Activated naive CD4-positive, alpha-beta T cell treated with anti-CD3 and anti-CD28 coated beads, Interleukin-2, amount 50 U/mL, for 72 hours (primary cell): ENCODE data around the gene PIM3. TPM values are rescaled to one million over a fixed set of nuclear protein-coding genes. Genes with fewer than 3 reads are reported as not detected.

ENCODE experiments used
- ATAC-seq, 2 donors: fragments of 150-1000 bp; cut with Tn5 transposase; 2 replicates each; pipeline ENCODE4 v1.10.0; 2021; ENCODE audit warnings: mild to moderate bottlenecking in 2 of 2, moderate library complexity in 2 of 2
- DNase-seq, 2 donors: peaks; one replicate each; pipeline ENCODE4 v3.0.0; 2021 to 2022; ENCODE audit warnings: low spot score in 2 of 2
- H3K27ac Mint-ChIP-seq, 2 donors: one replicate each; pipeline ENCODE4 v1.8.0; 2022; ENCODE audit warnings: mild to moderate bottlenecking in 2 of 2, mixed read lengths in 2 of 2
- H3K36me3 Mint-ChIP-seq, 2 donors: one replicate each; pipeline ENCODE4 v1.8.0; 2022; ENCODE audit warnings: mixed read lengths in 2 of 2
- H3K9me3 Mint-ChIP-seq, 2 donors: one replicate each; pipeline ENCODE4 v1.8.0; 2022; ENCODE audit warnings: mixed read lengths in 2 of 2
- total RNA-seq, 2 donors: library from RNA; stranded (reverse); gene quantifications; one replicate each; pipeline ENCODE4 v1.2.3, GENCODE V29; 2022

PIM3 gene
- total RNA-seq, 2 donors from 2014 or later: 77.2 to 522 TPM

DNA sequence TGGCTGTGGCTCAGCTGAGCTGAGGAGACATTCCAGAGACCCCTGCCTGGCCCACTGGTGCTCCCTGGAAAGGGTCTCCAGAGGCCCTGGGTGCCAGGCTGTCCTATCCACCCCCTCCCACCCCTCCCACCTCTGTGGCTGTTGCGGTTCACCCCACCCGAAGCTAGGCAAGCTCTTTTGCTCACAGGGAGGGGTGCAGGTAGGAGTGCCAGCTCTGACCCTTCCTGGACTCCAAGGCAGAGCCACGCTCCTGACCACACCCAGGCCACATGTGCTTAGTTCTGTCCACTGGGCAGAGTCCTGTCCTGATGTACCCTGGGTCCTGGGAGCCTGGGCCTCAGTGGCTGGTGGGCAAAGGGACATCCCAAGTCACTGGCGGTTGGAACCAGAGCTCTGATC lies 35.5 kb downstream of the PIM3 start:
- H3K9me3 Mint-ChIP-seq: peaks cover 2 to 11% of the 10 kb centered on the region in 2 donors
- peak in 1 of 2 donors; percentile 1 for DNase-seq
- ATAC-seq: no peak
- H3K27ac Mint-ChIP-seq: no peak overlapping the region
- peaks cover 0 to 5% of the 10 kb centered on the region in 2 donors for H3K36me3 Mint-ChIP-seq

GRCh38 chr22:49996518-49997250 lies 36.1 kb downstream of the PIM3 start:
- DNase-seq (peak; percentile 2 to 51), ATAC-seq (no peak)
- H3K27ac Mint-ChIP-seq: no peak overlapping the region
- H3K9me3 Mint-ChIP-seq: peaks cover 0 to 5% of the 10 kb centered on the region in 2 donors
- H3K36me3 Mint-ChIP-seq: peaks cover 0 to 4% of the 10 kb centered on the region in 2 donors

DNA sequence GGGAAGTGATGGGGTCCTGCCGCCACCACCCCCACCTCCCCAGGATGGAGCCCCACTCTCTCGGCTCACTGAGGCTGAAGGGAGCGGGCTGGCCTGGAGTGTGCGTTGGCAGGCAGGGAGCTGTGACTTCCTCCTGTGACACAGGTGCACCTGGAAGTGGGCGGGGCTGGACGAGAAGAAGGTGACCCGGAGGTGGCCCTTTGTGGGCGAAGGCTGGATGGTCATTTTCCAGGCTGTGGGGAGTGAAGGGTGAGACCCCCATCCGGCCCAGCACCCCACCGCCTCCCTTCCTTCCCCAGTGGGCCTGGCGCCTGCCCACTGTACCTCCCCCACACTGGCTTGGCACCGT lies 36.7 kb downstream of the PIM3 start:
- Mint-ChIP-seq H3K36me3 (no peaks in the 10 kb centered on the region), H3K9me3 (no peaks in the 10 kb centered on the region), H3K27ac (no peak overlapping the region)
- no peak for ATAC-seq
- peak in 1 of 2 donors; percentile 43 for DNase-seq

DNA sequence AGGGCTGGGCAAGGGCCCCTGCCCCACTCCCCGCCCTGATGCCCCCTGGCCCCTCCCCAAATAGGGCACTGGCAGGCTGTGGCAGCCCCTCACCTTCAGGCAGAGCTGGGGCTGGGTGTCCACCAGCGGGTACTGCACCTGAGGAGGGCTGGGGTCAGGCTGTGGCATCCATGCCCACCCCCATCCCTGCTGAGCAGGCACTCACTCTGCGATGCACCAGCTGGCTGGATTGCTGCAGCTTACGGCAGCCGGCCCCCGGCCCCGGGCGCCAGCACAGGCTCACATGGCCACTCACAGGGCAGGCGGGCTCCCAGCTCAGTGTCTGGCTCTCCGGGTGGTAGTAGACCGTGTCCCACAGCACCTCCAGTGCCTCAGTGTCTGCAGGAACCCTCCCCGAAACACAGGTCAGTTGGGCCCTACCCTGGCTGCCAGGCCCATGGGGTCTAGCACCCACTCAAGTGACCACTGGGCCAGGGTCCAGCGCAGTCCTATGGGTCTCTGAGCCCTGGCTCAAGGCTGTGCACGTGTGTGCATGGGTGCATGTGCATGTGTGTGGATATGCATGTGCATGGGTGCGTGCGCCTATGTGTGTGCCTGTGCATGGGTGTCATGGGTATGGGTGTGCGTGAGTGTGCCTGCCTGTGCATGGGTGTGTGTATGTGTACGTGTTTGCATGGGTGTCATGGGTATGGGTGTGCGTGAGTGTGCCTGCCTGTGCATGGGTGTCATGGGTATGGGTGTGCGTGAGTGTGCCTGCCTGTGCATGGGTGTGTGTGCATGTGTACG lies 37.6 kb downstream of the PIM3 start:
- DNase-seq (peak in 1 of 2 donors; percentile 53), ATAC-seq (no peak)
- Mint-ChIP-seq H3K9me3 (no peaks in the 10 kb centered on the region), H3K27ac (no peak overlapping the region), H3K36me3 (no peaks in the 10 kb centered on the region)

DNA sequence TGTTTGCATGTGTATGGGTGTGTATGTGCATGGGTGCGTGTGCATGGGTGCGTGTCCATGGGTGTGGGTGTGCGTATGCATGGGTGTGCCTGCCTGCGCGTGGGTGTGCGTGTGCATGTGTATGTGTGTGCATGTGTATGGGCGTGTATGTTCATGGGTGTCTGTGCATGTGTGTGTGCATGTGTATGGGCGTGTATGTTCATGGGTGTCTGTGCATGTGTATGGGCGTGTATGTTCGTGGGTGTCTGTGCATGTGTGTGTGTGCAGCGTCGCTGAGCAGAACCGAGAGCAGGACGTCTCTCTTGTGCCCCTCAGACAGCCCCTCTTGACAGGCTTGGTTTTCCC lies 38.1 kb downstream of the PIM3 start:
- no peaks in the 10 kb centered on the region for H3K9me3 Mint-ChIP-seq
- no peaks in the 10 kb centered on the region for H3K36me3 Mint-ChIP-seq
- ATAC-seq (no peak), DNase-seq (no peak)
- no peak overlapping the region for H3K27ac Mint-ChIP-seq

- Mint-ChIP-seq H3K9me3 (no peaks in the 10 kb centered on the region), H3K36me3 (no peaks in the 10 kb centered on the region), H3K27ac (no peak overlapping the region)
- ATAC-seq (peak; percentile 5 to 45), DNase-seq (no peak)
These were observed 38.7 kb downstream of the PIM3 start for GRCh38 chr22:49999063-49999945.

DNA sequence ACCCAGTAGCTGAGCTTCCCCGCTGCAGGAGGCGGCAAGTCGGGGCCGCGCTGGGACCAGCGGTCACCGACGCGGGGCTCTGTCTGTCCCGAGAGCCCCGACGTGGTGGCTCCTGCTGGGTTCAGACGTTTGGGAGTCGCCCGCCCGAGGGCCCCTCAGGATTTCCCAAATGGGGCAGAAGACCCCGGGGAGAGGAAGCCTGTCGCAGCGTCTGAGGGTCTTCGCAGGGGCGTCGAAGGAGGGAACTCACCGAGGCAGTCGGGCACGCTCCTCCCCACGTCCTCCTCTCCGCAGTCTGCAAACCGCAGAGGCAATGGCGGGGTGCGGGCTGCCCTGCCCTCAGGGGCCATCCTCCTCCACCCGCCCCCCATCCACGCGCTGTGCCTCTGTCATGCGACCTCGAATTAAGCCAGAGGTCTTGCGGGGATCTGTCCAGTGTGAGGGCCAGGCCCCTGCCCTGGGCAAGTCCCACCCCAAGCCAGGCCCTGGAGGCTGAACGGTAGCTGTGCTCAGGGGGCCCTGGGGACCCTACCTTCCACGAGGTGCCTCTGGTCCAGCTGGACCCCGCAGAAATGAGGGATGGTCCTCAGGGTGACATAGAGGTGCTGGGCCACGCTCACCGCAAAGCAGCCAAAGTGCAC lies 39.5 kb downstream of the PIM3 start:
- DNase-seq (no peak), ATAC-seq (no peak)
- Mint-ChIP-seq H3K36me3 (no peaks in the 10 kb centered on the region), H3K27ac (no peak overlapping the region), H3K9me3 (no peaks in the 10 kb centered on the region)

GRCh38 chr22:50000587-50001387 lies 40.2 kb downstream of the PIM3 start:
- no peak for ATAC-seq
- DNase-seq: no peak
- Mint-ChIP-seq H3K36me3 (no peaks in the 10 kb centered on the region), H3K27ac (peak overlapping the region in 1 of 2 donors; percentile 63), H3K9me3 (no peaks in the 10 kb centered on the region)

DNA sequence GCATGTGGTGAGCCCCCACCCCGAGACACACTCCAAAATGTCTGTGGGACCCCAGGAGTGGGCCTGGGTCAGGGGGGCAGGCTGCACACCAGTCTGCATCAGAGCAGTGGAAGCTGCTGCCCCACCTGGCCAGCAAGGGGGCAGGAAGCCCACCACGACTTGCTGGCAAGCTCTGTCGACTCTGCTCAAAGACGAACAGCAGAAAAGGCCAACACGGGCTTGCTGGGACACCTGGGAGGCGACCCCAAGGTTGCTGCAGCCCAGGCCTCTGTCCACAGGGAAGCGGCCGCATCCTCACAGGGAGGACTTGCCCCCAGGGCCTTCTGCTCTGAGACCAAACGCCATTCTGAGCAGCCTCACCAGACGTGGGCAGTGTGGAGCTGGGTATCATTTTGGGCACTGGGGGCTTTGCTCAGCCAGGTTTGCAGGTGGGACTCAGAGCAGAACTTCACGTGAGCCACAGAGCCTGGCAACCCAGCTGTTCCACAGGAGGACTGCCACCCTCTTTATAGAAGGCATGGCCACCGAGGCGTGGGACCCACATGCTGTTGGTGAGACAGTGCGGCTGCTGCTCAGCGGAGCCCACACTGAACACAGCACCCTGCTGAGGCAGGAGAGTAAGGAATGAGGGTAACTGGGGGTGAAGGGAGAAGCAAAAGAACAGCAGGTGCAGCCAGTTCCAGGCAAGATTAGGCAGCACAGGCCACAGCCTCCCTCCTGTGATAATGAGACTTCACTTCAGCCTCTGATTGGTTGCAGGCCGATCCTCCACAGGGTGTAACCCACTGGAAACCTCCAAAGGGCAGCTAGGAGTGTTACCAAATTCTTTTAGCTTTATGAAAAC lies 41.0 kb downstream of the PIM3 start:
- peak in 1 of 2 donors; percentile 2 for DNase-seq
- Mint-ChIP-seq H3K9me3 (no peaks in the 10 kb centered on the region), H3K27ac (no peak overlapping the region), H3K36me3 (no peaks in the 10 kb centered on the region)
- no peak for ATAC-seq

- Mint-ChIP-seq H3K36me3 (no peaks in the 10 kb centered on the region), H3K27ac (no peak overlapping the region), H3K9me3 (no peaks in the 10 kb centered on the region)
- no peak for DNase-seq
- ATAC-seq: no peak
These were observed 42.2 kb downstream of the PIM3 start for GRCh38 chr22:50002791-50003190.

GRCh38 chr22:50004918-50005317 lies 44.3 kb downstream of the PIM3 start:
- no peaks in the 10 kb centered on the region for H3K36me3 Mint-ChIP-seq
- no peaks in the 10 kb centered on the region for H3K9me3 Mint-ChIP-seq
- DNase-seq (peak in 1 of 2 donors; percentile 1), ATAC-seq (peak in 1 of 2 donors; percentile 64)
- H3K27ac Mint-ChIP-seq: no peak overlapping the region

DNA sequence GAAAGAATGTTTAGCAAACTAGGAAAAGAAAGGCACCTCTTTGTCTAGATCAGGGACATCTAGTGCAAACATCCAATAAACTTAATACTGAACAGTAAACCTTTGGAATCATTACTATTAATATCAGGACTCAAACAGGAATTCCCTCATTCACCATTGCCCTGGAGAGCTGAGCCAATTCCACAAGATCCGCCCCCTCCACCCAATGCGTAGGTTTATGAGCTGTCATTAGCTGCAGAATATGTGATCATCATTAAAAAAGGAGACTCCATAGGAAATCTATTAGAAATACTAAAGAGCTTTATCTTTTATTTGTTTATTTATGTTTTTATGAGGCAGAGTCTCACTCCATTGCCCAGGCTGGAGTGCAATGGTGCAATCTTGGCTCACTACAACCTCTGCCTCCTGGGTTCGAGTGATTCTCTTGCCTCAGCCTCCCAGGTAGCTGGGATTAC lies 46.5 kb downstream of the PIM3 start:
- H3K27ac Mint-ChIP-seq: no peak overlapping the region
- H3K9me3 Mint-ChIP-seq: no peaks in the 10 kb centered on the region
- no peaks in the 10 kb centered on the region for H3K36me3 Mint-ChIP-seq
- DNase-seq: no peak
- no peak for ATAC-seq

DNA sequence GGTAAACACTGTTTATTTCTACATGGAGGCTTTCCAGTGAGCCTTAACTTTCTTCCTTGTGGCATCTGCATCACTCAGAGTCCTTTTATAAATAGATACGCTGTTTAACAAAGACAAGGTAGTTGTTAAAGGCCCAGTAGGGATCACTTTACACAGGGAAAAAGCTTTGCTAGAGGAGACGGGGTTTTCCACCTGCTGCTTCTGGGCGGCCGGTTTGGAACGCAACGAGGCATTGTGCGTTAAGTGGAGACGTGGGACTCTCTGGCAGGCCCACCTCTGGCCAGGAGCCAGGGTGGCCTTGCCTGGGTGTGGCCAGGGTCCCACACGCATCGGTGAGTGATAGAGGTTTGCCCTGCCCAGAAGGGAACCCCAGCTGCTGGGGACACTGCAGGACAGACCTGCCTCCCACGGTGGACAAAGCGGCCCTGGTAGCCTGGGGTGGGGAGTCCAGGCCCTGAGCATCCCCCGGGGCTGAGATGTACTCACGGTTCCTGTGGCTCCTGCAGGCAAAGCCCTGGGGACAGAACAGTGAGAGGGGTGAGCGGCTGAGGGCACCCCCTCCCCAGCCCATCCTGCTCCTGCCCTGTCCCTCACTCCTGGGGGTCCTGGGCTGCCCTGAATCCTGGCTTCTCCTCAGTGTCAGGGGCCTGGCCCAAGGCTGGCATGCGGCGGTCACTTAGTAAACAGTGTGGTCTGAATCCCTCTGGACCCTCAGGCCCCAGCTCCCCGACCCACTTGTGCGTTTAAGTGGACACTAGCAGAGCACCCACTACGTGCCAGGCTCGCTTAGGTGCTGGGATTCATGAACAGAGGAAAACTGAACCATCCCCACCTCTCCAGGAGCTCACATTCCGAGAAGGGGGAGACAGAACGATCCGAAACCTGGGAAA lies 47.8 kb downstream of the PIM3 start:
- H3K27ac Mint-ChIP-seq: no peak overlapping the region
- no peak for ATAC-seq

DNA sequence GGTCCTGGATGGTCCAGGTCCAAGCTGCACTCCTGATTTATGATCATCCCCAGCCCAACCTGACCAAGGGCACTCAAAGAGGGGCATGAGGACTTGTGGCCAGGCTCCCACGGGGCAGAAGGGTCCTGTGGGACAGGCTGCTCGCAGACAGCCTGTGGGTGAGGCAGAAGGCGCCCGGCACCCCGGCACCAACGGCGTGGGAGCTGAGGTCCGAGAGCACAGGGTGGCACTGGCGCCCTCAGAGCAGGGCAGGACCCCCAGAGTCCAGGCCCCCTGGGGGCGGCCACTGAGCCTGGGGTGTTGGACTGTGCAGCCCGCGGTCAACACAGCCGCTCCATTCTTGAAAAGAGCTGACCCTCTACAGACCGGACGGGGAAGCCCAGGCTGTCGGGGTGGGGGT lies 48.7 kb downstream of the PIM3 start:
- no peak for ATAC-seq
- no peaks in the 10 kb centered on the region for H3K36me3 Mint-ChIP-seq
- H3K27ac Mint-ChIP-seq: no peak overlapping the region
- no peaks in the 10 kb centered on the region for H3K9me3 Mint-ChIP-seq
- no peak for DNase-seq

More for the DNA sequence above, 47.8 kb downstream of the PIM3 start:
- DNase-seq: peak in 1 of 2 donors; percentile 1
- Mint-ChIP-seq H3K9me3 (no peaks in the 10 kb centered on the region), H3K36me3 (no peaks in the 10 kb centered on the region)
